NCI-H1105 (cell line): ENCODE data around the gene AUTS2.

Experiments used
- DNase-seq: peaks from one replicate; lab custom pipeline; 2025; lab: John Stamatoyannopoulos, UW

Gene AUTS2

DNA sequence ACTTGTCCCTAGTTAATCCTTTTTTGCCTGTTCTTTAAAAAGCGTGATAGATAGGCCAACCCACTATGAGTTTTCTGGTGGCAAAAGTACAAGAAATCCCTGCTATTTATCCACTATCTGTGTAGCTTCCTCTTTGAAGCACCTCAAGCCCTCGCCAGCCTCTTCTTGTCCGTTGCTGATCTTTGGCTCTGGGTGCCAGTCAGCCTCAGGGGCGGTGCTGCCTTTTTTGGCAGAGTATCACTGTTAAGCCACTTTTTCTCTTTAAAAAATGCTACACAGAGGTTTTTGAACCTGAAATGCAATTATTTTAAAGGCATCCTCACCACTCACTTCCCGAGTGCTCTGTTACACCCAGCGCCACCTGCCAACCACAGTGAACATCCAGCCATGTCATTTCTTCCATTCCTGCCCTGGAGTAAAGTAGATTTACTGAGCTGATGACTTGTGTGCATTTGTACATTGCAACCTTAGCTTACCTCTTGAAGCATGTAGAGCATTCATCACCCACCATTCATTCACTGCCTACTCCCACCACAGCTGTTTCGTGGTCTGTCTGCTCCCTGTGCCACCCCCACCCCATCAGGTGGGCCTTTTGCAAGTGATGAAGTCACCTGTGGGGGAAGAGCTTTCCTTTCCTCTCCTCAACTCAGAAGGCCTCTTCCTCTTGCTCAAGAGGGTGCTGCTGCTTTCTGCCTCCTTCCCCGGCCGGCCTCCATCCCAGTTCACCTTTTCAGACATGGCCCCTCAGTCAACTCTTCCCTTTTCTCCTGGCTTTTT lies 1119.5 kb downstream of the AUTS2 start:
- no peak for DNase-seq

DNA sequence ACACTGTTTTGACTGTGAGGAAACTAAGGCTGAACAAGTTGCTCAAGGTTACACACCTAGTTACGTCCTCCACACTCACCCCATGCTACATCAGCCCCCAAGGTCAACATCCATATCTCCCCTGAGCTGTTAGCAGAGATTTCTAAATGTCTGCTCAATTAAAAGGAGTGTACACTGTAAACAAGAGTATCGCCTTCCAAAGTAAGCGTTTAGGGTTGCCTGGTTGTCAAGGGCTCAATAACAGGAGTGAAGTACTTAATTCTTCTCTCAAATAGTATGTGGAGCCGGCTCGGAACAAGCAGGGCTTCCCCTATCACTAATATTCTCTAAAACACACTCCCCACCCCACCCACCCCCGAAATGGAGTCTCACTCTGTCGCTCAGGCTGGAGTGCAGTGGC lies 1120.8 kb downstream of the AUTS2 start:
- no peak for DNase-seq

DNA sequence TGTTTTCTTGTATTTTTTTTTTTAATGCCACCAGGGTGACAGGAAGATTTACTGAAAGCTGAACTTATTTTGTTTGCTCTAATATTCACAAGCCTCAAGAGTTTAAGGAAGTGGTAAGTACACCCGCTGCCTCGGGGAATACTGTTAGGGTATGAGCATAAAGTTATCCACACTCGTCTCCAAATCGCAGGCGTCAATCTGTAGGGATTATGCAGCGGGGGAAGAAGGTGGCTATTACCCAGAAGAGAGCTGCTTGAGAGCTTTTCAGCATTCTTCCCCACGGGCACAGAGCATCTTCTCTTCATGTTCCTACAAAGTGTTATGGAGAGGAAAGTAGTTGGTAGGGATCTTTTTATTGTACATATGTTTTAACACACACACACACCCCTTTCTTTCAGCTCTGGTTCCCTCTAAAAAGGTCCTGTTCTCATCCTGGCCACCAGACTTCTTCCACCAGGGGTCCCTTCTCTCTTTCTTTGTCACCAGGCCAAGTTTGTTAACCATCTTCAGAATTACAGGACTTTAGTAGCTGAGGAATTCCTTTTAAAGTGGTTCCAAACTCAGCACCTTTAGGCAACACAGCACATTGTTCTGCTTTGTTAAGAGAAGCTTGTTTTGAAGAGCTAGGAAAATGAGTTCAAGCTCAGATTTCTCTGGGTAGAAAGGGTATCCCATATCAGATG lies 1122.1 kb downstream of the AUTS2 start:
- DNase-seq = no peak

DNA sequence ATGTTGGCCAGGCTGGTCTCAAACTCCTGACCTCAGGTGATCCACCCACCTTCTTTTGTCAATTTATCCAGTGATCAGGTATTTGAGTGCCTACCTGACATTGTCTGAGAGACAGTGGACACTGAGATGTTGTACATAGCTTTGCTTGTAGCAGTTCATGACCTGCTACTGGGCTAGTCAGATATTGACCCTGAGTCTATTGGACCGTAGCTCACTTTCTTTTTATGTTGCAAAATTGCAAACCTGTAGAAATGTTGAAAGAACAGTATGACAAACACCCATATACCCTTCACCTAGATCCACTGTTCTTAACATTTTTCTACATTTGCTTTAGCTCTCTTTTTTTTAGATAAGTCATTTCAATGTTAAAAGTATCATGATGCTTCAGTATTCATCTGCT lies 1123.2 kb downstream of the AUTS2 start:
- no peak for DNase-seq

DNA sequence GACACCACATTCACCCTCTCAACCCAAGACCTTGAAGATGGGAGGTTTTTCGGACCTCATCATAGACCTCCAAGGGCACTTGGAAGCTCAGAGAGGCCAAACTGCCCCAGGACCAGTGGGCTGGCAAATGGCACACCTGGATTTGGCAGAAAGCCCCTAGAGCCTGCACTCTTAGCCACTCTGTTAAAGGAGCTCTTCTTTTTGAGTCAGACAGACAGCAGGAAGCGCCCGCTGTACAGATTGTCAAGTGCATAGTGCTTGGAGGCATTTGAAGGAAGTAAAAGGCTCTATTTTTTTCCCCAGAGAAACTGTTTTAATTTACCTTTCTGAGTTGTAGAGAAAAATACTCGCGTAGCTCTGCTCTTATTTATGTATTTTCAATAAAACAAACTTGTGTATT lies 1125.1 kb downstream of the AUTS2 start:
- DNase-seq = no peak

DNA sequence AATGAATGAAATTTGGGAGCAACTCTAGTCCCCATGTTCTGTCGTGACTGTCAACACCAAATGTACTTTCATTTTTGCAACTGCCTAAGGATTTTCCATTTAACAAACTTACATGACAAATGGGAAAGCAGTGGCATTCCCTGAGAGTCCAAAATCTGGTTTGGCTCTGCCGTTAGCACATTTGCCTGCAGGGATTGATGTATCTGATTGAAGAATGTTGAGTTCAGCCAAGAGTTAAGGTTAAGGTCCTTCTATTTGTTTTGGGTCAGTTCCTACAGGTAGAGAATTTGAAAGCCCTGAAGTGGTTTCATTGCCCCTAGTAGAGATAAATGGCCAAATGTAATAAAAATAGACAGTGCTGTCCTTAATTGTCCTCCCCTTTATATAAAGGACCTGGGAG lies 1127.2 kb downstream of the AUTS2 start:
- no peak for DNase-seq

DNA sequence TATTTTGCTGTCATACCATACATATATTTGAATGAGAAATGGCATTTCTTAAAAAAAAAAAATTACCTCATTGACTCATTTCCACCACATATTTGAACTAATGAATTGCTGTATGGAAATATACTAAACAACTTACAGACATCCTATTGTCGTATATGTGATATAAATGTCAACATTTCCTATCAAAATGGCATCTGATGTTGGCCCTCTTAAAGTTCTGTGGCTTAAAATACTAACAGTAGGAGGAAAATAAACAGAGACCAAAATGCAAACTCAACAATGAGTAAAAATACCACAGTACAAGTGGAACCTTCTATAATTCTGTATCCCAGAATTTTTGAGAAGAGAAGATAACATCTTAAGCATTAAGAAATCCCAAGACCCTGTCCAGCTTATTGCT lies 1128.0 kb downstream of the AUTS2 start:
- no peak for DNase-seq

DNA sequence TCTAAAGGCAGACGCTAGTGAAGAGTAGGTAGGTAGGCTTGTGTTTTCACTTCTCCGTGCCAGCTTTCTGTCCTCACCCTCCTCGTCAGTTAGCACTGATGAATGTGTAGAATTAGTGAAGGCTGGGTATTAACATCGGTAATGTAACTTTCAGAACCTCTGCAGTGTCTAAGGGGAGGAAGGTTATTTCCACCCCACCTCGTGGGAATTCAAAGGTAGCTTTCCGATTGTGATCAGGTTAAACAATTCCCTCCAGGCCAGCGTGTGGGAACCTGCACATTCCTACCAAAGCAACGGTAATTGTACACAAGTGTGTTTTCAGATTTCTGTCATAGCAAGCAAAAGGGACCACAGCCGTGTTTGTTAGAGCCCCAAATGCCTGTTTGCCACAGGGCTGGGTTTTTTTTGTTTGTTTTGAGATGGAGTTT lies 1128.7 kb downstream of the AUTS2 start:
- no peak for DNase-seq

DNA sequence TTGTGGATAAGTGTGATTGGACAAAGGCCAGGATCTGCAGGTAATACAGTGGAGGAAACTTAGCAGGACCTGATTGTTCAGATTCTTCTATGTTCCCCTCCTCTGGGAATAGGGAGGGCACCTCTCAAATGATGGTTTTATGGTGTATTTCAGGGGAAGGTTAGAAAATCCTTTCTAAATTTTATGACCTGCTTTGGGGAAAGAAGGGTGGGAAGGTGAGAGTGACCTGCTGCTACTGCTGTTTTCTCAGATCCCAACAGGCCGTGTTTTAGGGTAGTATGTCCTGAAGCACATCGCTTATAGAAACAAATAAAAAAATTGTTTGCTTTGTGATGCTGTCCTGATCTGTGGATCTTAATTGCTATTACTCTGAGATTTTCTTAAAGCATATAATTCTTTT lies 1129.6 kb downstream of the AUTS2 start:
- DNase-seq = no peak

DNA sequence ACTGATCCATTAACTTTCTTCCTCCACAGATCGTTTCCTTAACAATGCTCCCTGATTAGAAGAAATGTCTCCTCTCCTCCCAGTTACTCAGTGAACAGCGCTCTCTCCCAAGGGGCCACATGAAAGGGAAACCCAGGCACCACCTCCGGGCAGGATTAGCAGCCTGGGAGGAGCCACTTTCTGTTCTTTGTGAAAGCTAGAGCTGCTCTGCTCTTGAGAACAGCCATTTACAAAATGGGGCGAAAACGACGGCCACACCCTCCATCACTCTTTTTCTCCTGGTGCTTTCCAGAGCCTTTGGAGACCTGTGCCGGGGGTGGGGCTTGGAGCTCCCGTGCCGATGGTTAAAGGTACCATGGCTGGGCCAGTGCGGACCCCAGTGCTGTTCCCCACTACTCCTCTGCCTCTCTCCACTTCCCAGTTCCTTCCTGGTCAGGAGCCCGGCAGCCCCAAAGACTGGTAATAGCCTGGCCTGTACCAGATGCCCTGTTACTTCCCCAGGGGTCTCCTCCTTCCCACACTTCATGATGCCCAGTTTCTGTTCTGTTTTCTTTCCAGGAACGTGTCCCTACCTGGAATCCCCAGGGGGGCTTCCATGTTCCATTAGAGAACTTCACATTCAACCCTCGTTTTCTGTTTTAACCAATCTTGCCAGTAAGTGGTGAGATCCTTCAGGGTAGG lies 1130.7 kb downstream of the AUTS2 start:
- no peak for DNase-seq

DNA sequence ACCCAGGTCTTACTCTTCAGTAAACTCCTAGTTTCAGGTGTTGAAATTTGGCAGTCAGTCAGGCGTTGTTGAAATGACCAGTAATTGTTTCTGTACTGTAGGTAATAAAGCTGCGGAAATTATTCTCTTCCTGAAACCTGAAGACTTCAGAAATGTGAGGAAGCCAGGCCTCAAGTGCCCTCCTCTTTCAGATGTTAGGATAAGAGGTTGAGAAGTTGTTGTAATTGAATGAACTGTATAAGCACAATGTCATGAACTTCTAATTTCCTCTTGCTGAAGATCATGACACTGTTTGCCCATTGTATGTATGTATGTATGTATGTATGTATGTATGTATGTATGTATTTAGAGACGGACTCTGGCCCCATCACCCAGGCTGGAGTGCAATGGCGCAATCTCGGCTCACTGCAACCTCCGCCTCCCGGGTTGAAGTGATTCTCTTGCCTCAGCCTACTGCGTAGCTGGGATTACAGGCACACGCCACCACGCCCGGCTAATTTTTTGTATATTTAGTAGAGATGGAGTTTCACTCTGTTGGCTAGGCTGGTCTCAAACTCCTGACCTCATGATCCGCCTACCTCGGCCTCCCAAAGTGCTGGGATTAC lies 1131.4 kb downstream of the AUTS2 start:
- peak; percentile 23 for DNase-seq

DNA sequence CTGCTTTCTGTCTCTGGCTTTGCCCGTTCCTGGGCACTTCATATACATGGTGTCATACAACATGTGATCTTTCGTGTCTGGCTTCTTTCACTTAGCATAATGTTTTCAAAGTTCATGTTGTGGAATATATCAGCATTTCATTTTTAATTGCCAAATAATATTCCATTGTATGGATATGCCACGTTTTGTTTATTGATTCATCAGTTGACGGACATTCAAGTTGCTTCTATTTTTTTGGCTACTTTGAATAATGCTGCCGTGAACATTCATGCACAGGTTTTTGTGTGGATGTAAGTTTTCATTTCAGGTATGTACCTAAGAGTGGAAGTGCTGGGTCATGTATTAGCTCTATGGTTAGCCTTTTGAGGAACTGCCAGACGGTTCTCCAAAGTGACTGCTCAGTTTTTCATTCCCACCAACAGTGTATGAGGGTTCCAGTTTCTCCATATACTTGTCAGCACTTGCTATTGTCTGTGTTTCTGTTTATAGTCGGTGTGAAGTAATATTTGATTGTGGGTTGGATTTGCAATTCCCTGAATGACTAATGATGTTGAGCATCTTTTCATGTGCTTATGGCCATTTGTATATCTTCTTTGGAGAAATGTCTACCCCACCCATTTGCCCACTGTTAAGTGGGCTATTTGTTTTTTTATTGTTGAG lies 1132.3 kb downstream of the AUTS2 start:
- DNase-seq = no peak

DNA sequence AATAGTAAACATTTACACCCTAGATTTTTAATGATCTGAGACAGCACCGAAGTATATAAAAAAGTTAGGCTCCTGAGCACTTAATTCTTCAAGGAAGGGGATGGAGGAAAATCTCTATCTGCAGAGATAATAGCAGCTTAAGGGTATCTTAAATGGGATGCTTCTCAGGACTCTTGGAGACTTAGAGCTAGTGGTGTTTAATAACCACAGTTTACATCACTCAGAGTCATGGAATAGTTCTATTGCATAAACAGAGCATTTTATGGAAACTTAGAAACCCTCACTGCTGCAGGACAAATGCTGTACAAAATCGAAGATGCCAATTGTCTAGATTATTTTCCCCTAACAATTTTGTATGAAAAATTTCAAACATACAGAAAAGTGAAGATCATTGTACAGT lies 1134.8 kb downstream of the AUTS2 start:
- DNase-seq = no peak

DNA sequence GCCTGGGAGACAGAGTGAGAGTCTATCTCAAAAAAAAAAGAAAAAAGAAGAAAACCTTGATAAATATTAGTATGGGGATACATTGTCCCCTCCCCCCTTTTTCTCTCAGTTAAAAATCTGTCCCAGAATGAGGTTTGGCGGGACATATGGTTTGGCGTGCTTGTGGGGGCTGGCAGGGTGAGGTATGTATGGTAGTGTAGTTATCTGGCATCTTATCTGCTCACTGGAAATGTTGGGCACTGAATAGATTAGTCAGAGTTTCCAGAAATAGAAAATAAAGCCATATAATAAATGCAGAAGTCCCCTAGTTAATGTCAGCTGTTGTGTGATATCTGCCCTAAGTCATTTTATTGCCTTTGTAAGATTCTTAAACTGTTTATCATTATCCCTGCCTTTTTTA lies 1136.1 kb downstream of the AUTS2 start:
- no peak for DNase-seq

DNA sequence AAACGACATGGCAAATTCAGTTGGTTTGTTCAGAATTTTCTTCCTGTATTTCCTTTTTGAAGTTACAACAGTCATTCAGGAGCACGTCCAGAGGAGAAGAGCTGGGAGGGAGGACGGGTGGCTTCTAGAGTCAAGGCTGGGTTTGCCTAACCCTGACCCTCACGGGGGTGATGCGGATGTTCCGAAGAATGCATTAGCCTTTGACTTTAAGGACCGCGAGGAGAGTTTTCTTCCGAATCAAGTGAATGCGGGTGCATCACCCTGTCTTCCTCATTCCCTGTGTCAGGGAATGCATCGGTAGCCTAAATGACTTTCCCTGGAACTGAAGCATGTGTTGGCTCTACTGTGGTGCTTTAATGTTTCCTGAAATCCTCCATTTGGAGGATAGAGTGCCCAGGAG lies 1137.0 kb downstream of the AUTS2 start:
- no peak for DNase-seq

DNA sequence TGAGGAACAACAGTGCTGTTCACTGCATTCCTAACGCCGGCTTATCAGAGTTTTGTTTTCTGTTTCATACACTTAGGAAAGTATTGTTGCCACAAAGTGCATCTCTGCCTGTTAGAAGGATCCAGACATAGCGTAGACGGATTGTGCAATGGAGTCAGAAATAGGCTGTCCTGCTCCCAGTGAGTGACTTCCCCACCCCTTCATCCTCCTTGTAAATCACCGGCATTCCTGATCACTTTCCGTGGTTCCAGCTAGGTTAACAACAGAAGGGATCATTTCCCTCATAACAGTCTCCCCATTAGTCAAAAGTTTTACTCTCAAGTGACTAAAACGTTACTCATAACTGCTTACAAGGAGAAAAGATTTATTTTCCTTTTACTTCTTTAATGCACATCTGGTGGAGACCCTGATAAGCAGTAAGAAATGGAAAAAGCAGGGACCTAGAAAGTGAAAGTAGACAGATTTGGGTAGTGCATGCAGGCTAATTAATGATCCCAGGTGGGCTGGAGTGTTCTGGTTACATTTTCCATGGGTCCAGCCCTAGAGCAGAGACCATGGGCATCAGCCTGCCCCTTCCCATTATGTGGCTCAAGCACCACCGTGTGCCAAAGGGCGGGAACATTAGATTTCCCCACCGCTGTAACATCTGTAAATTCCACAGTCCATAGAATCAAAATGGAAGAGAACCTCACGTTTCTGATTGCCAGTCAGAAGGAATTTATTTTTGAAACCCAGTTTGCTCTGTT lies 1138.6 kb downstream of the AUTS2 start:
- DNase-seq = no peak

DNA sequence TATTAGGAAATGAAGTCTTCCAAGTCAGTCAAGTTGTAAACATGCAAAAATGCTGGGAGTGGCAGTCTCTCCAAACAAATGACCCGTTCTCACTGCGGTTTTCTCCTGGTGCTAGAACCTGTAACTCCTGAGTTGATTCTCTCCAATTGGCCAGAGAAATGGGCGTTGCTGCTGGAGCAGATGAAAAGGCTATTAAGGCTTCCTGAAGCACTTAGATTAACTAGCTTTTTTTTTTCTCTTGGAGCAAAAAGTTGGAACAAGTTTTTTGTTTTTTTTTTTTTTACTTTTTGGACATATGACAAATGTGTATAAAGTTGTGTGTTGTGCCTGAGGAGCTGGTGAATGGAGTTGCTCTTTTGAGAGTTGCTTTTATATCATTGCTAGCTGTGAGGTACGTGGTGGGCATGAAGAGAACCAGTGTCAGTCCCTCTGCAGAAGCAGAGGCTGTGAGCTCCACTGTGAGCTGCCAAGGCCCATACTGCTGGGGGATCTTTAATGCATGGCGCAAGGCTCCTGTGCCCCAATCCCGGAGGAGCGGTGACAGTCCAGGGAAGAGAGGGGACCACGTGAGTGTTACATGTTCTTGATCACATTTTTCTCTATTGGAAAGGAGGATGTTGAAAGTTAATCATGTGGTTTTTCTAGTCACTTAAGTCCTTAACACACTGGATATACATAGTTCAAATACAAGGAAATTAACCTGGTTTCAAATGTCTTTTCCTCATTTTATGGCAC lies 1140.0 kb downstream of the AUTS2 start:
- no peak for DNase-seq

DNA sequence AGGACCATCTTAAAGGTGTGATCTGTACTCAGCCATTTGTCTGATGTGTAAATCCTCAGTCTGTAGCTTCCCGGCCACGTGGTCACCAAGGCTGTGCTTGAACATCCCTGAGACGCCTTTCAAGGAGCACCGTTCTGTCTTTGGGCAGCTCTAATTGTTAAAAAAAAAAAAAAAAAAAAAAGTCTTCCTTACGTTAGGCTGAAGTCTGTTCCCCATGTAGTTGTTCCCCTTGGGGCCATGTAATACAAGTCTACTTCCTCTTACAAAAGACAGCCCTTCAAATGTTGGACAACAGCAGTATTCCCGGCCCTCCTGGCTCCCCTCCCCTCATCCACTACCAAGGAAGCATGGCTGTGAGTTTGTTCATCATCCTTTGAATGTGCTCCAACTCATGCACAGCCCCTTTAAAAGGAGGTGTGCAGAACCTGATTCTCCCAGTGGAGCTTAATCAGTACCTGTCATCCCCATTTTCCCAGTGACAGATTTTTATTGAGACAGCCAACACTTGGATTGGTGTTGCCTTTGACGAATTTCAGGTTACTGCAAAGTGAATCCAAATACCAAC lies 1141.5 kb downstream of the AUTS2 start:
- DNase-seq = no peak

DNA sequence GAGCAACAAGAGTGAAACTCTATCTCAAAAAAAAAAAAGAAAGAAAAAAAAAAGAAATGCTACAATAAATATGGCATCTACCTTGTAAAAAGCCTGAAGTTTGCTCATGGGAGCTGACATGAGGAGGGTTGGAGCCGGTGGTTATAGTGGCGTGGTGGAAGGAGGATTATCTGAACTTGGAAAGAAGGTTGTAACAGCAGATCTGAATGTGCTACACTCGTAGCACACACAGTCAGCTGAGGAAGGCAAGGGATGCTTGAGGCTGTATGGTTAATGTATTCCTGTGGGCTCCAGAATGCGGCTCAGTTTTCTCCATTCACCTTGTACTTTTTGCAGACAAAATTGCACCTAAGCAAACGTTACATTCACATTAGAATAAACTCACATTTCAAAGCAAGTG lies 1143.4 kb downstream of the AUTS2 start:
- DNase-seq = no peak

DNA sequence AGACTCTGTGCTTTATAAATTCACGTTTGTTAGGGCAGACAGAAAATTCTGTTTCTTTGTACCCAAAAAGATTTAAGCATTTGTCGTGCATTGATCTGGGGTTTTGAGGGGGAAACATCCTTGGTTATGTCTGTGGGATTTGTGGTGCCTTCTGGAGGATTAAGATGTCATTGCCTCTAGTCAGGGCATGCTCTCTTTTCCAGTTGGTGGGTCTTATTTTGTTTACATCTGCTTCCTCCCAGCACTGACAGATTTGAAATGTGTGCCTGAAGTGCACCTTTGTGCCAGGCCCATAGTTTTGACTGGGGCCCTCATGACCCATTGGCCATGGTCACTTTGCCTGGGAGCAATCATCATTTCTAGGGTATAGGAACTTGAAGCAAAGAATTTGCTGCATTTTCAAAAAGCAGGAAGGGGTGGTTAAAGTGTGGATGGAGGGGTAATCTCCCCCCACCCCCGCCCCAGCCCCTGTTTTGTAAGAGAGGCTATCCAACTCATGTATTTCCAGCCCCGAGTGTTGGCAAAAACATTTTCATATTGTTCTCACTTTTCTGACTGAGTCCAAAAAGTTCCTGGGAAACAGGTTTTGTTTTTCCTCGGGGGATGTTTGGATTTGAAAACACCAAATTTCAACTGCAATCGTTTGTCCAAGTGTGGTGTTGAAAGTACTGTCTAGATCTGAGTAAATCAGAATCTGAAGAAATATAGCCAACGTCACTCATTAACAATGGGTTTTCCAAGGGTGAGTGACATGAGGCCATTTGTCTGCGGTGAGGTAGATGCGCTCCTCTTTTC lies 1145.5 kb downstream of the AUTS2 start:
- DNase-seq = no peak
